Activated CD4-positive, alpha-beta T cell treated with anti-CD3 and anti-CD28 coated beads, Interleukin-2, amount 50 U/mL, for 4 hours (primary cell): ENCODE results near the gene SWI5.
A peak's percentile ranks its signal among the peaks of the same experiment; 100 is the strongest.

Source experiments
- DNase-seq, 2 experiments: peaks; one replicate each; pipeline ENCODE4 v3.0.0-alpha.2; 2020

SWI5 gene

GRCh38 chr9:128321879-128322403 is 45.9 kb downstream of the SWI5 start:
- DNase-seq = no peak

- peak; percentile 88 to 90 for DNase-seq
These were observed 46.5 kb downstream of the SWI5 start, which contains the start of the genes COQ4 and TRUB2 for GRCh38 chr9:128322404-128323211. TSS of gene COQ4 (plus strand) at chr9:128322839. CDS start at chr9:128322859, 20 bp downstream. TSS of gene TRUB2 (minus strand) at chr9:128322447. CDS start at chr9:128322408, 39 bp downstream.

GRCh38 chr9:128323212-128323730 is 47.2 kb downstream of the SWI5 start:
- DNase-seq = no peak

GRCh38 chr9:128323791-128324190 is 47.7 kb downstream of the SWI5 start:
- DNase-seq = no peak

- DNase-seq = no peak
These were observed 48.3 kb downstream of the SWI5 start for GRCh38 chr9:128324401-128324800.

- DNase-seq = no peak
These were observed 49.6 kb downstream of the SWI5 start for GRCh38 chr9:128325629-128326028.

- no peak for DNase-seq
These were observed 57.4 kb downstream of the SWI5 start for GRCh38 chr9:128333451-128333869.

GRCh38 chr9:128335161-128335560 is 59.1 kb downstream of the SWI5 start:
- no peak for DNase-seq

- no peak for DNase-seq
These were observed 59.8 kb downstream of the SWI5 start for GRCh38 chr9:128335914-128336313.

- DNase-seq = no peak
These were observed 61.9 kb downstream of the SWI5 start for GRCh38 chr9:128337936-128338335.
